Fibroblast of villous mesenchyme (primary cell): Measurements from ENCODE around the gene PLIN5. TPM values are rescaled to one million over a fixed set of nuclear protein-coding genes. Genes with fewer than 3 reads are reported as not detected.

Experiments
- DNase-seq: peaks from one replicate; pipeline ENCODE4 v3.0.0-alpha.2; 2010; ENCODE audit warnings: low read depth
- H3K4me3 ChIP-seq: 2 replicates; pipeline ENCODE4 v1.5.1; 2011; ENCODE audit warnings: low read depth, mild to moderate bottlenecking, low read length
- total RNA-seq: library from RNA; depleted of rRNA; stranded (reverse); fragments of >200 nt; gene quantifications from 2 replicates; pipeline ENCODE4 v1.2.3, GENCODE V29; 2012
- TF ChIP-seq, protein P1 (sequence below): IDR thresholded peaks from 2 replicates; pipeline ENCODE4 v1.5.1; 2012; ENCODE audit warnings: low read depth, mild to moderate bottlenecking, low read length; ENCODE audit not compliant: insufficient read depth

Gene PLIN5
- total RNA-seq, 1 donor, result not detected

DNA sequence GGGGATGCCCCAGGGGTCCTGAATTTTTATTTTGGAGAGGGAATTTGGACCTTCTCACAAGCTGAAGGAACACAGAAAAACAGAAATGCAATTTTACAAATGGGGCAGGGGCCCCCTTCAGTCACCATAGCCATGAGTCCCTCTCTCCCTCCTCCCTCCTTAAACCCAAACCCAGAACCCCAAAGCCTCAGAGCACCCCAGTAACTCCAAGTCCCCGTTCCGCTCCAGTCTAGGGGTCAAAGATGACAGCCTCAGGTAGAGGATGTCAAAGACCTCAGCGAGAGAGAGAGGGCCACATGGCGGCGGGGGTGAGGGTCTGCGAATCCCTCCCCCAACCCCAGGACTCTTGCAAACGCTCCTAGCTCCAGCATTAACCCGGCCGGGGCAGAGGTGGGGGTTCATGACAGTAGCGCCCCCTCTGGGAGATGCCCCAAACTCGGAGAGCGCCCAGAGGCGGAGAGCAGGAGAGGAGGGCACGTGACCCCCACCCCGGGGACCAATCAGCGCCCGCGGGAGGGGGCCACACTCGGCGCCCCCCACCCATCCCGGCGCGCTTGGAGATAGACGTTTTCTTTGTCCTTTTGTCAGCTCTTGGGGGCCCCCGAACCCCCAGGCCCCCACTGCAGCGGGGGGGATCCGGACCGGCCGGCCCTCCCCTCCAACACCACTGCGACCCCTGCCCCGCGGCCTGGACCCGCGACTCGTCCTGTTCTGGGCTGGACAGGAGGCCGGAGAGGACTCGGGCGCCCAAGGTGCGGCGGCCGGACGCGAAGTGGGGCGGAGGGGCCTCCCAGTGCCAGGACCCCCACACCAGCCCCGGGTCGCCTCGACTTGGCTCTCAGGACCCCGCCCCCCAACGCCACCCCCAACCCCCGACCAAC is 45.2 kb upstream of the PLIN5 start:
- TF ChIP-seq, protein P1, sequence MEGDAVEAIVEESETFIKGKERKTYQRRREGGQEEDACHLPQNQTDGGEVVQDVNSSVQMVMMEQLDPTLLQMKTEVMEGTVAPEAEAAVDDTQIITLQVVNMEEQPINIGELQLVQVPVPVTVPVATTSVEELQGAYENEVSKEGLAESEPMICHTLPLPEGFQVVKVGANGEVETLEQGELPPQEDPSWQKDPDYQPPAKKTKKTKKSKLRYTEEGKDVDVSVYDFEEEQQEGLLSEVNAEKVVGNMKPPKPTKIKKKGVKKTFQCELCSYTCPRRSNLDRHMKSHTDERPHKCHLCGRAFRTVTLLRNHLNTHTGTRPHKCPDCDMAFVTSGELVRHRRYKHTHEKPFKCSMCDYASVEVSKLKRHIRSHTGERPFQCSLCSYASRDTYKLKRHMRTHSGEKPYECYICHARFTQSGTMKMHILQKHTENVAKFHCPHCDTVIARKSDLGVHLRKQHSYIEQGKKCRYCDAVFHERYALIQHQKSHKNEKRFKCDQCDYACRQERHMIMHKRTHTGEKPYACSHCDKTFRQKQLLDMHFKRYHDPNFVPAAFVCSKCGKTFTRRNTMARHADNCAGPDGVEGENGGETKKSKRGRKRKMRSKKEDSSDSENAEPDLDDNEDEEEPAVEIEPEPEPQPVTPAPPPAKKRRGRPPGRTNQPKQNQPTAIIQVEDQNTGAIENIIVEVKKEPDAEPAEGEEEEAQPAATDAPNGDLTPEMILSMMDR, result peak; percentile 2
- no peak for DNase-seq
- H3K4me3 ChIP-seq, result no peak overlapping the region

DNA sequence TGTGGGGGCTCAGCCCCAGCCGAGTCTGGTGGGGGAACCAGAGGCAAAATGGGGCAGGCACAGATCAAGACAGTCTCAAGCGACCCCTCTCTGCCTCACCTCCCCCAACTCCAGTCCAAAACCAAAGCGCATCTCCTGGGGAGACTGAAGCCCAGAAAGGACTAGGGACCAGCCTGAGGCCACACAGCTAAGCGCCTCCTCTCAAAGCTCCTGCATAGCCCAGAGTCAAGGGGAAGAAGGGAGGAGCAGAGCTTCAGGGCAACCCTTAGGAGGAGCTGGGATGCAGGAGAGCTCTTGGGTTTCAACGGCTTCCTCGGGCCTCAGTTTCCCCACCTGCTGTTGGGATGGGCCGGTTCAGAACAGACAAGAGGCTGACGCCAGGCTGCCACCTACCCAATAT is 44.4 kb upstream of the PLIN5 start:
- H3K4me3 ChIP-seq, result no peak overlapping the region
- TF ChIP-seq, protein P1, result no peak
- DNase-seq, result no peak

DNA sequence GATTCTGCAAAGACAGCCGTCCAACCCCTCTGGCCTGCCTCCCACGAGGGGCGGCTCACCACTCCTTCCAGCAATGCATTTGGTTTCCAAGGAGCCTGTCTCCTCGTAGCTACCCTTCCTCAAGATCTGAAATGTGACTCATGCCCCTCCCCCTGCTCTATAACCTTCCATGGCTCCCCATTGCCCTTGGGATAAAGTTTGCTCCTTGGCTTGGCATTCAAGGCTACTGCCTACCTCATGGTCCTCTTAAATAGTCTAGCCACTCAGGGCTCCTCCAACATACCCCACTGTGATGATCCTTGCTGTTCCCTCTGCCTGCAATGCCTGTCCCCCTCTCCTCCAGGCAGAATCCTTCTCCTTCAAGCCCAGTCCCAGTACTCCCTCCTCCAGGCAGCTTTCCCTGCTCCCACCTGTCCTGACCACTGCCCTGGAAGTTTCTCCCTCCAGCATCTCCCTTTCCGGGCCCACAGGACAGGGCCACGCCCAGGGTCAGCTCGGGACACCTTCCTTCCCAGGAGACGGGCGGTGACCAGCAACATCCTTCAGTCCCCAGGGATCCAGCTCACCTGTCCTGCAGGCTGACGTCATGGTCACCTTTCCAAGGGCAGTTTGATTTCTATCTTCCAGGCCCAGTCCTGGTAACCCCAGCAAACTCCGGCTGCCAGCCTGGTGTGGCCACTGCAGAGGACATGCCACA is 43.7 kb upstream of the PLIN5 start:
- no peak overlapping the region for H3K4me3 ChIP-seq
- TF ChIP-seq, protein P1, result no peak
- DNase-seq, result no peak

DNA sequence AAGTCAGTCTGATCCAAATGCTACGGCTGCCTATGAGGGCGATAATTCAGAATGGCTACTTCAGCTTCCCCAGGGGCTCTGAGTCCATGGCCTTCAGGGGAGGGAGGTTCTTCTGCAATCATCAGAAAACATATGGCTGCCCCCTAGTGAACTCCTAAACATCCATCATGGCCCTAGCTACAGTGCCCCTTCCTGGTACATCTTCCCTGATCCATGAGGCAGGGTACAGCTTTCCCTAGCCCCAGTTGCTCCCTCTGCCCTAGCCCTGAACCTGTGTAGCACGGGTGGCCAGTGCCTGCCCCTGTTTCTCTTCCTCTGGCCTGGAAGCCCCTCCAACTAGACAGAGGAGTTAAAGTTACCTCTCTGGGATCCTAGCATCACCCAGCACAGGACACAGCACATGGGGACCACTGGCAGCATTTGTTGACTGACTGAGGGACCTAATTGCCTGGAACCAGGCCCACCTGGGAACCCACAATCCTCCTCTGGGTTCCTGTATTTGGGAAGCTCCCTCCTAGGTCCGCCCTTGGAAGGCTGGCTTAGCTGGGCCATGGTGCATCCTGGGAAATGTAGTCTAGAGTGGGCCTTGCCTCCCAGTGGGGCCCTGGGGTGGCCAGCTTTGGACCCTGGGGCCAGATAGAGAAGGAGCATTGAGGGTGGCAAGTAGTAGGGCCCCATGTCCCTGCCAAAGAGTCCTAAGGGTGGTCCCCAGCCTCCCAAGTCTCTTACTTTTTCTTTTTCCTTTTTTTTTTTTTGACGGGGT is 42.2 kb upstream of the PLIN5 start:
- DNase-seq, result no peak
- TF ChIP-seq, protein P1, result no peak

GRCh38 chr19:4576016-4576933 is 41.3 kb upstream of the PLIN5 start:
- DNase-seq, result peak; percentile 54
- H3K4me3 ChIP-seq, result no peak overlapping the region
- TF ChIP-seq, protein P1, result peak; percentile 72

More for the DNA sequence above, 42.2 kb upstream of the PLIN5 start:
- no peak overlapping the region for H3K4me3 ChIP-seq
